DND-41 (cell line): ENCODE measurements around the gene PDE1A.

ENCODE experiments used
- ATAC-seq: fragments of 200-7000 bp; cut with Tn5 transposase; 3 replicates; pipeline ENCODE4 v1.9.1; 2021; ENCODE audit warnings: low read depth; ENCODE audit not compliant: insufficient read depth
- DNase-seq: peaks from one replicate; pipeline ENCODE4 v3.0.0-alpha.2; 2020
- H2AFZ ChIP-seq: 2 replicates; pipeline ENCODE4 v1.6.0; 2012; ENCODE audit warnings: low read depth, low read length
- H3K27ac ChIP-seq: 2 replicates; pipeline ENCODE4 v1.5.1; 2012; ENCODE audit warnings: low read length, inconsistent platforms
- H3K27me3 ChIP-seq: fragments of 200-600 bp; sonication (generic); 2 replicates; pipeline ENCODE4 v1.6.0; 2012; ENCODE audit warnings: low read length, mild to moderate bottlenecking, inconsistent platforms; ENCODE audit not compliant: insufficient read depth, poor library complexity
- H3K36me3 ChIP-seq: 2 replicates; pipeline ENCODE4 v1.5.1; 2012; ENCODE audit warnings: low read length, inconsistent platforms; ENCODE audit not compliant: insufficient read depth
- H3K4me1 ChIP-seq: 2 replicates; pipeline ENCODE4 v1.5.1; 2012; ENCODE audit warnings: mild to moderate bottlenecking, low read length; ENCODE audit not compliant: insufficient read depth
- H3K4me2 ChIP-seq: 2 replicates; pipeline ENCODE4 v1.6.0; 2012; ENCODE audit warnings: mild to moderate bottlenecking, moderate library complexity, low read length, inconsistent platforms; ENCODE audit not compliant: insufficient read depth
- H3K4me3 ChIP-seq, 2 experiments: fragments of 200-600 bp in 1 of 2; shearing (Covaris generic) in 1 of 2; 2 replicates each; pipeline ENCODE4 v1.5.1; 2012 to 2016; ENCODE audit warnings: inconsistent platforms in 2 of 2, low read length in 2 of 2, mild to moderate bottlenecking in 2 of 2, low read depth in 1 of 2, moderate library complexity in 1 of 2
- H3K79me2 ChIP-seq: 2 replicates; pipeline ENCODE4 v1.6.0; 2012; ENCODE audit warnings: low read length, inconsistent platforms; ENCODE audit not compliant: insufficient read depth
- H3K9ac ChIP-seq: 2 replicates; pipeline ENCODE4 v1.6.0; 2012; ENCODE audit warnings: low read depth, mild to moderate bottlenecking, inconsistent platforms, low read length, moderate library complexity
- H3K9me3 ChIP-seq: 2 replicates; pipeline ENCODE4 v1.5.1; 2012; ENCODE audit warnings: low read length, moderate library complexity, mild to moderate bottlenecking, inconsistent platforms; ENCODE audit not compliant: insufficient read depth, severe bottlenecking
- H4K20me1 ChIP-seq: 2 replicates; pipeline ENCODE4 v1.6.0; 2012; ENCODE audit warnings: low read length; ENCODE audit not compliant: insufficient read depth
- EZH2 ChIP-seq: IDR thresholded peaks from 3 replicates; pipeline ENCODE4 v1.6.1; 2012; ENCODE audit warnings: borderline replicate concordance, low read depth, mild to moderate bottlenecking, moderate library complexity, low read length, inconsistent platforms; ENCODE audit not compliant: severe bottlenecking
- TF ChIP-seq, protein P1 (sequence below): IDR thresholded peaks from 2 replicates; pipeline ENCODE4 v1.5.1; 2012; ENCODE audit warnings: borderline replicate concordance, low read length, moderate library complexity, mild to moderate bottlenecking; ENCODE audit not compliant: poor library complexity, severe bottlenecking; ENCODE audit errors: extremely low read depth

Gene PDE1A

DNA sequence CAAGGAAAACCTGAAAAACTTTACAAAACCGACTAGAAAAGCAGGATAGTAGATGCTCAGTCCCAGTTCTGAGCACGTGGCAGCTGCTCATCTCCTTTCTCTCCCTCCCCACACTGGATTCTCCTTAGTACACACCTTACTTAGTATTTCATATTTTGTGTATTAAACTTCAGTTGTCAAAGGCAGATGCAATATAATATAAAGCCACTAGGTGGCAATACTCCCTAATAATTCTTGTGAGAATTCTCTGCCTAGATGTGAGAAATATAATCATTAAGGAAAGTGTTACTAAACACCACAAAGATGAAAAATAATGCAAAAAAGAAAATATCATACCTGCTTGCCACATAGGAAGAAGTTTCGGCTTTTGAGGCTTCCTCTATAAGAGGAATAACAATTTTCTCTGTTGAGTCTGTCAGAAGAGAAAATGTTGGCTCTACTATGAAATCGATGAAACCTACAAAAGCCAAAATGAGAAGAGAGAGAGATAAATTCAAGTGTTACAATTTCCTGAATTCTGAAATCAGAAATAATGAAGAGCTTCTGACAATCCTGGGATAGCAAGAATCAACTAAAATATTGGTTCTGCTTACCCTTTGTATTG, 240.6 kb downstream of the PDE1A start:
- peaks cover 2% of the 10 kb centered on the region for H3K27me3 ChIP-seq
- peaks cover 3% of the 10 kb centered on the region for H3K9me3 ChIP-seq
- no peak overlapping the region for H3K4me3 ChIP-seq
- no peak overlapping the region for H2AFZ ChIP-seq
- TF ChIP-seq, protein P1, sequence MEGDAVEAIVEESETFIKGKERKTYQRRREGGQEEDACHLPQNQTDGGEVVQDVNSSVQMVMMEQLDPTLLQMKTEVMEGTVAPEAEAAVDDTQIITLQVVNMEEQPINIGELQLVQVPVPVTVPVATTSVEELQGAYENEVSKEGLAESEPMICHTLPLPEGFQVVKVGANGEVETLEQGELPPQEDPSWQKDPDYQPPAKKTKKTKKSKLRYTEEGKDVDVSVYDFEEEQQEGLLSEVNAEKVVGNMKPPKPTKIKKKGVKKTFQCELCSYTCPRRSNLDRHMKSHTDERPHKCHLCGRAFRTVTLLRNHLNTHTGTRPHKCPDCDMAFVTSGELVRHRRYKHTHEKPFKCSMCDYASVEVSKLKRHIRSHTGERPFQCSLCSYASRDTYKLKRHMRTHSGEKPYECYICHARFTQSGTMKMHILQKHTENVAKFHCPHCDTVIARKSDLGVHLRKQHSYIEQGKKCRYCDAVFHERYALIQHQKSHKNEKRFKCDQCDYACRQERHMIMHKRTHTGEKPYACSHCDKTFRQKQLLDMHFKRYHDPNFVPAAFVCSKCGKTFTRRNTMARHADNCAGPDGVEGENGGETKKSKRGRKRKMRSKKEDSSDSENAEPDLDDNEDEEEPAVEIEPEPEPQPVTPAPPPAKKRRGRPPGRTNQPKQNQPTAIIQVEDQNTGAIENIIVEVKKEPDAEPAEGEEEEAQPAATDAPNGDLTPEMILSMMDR, result peak; percentile 82
- no peak for TF ChIP-seq EZH2
- no peak overlapping the region for H3K9ac ChIP-seq
- H3K4me2 ChIP-seq, result no peak overlapping the region
- H3K79me2 ChIP-seq, result no peaks in the 10 kb centered on the region
- no peaks in the 10 kb centered on the region for H3K4me1 ChIP-seq
- no peak overlapping the region for H3K27ac ChIP-seq
- H4K20me1 ChIP-seq, result no peaks in the 10 kb centered on the region
- ATAC-seq (peak; percentile 49; the same call in 2 of the 3 replicates), DNase-seq (no peak)
- no peaks in the 10 kb centered on the region for H3K36me3 ChIP-seq

DNA sequence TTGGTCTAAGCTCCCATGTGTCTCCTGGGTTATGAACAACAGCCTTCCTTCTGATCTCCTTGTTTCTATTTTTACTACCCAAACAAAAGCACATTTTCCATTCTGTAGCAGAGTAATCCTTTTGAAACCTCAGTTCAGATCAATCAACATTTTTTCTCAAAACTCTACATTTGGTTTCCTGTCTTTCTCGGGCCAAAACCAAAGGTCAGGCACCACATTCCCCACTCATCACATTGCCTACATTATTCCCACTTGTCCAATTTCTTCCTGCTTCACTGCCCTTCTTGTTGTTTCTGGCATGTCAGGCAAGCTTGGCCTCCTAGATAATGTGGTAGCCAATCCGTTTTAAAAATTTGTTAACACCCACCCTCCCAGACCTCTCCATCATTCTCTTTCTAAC, 244.4 kb downstream of the PDE1A start:
- no peak overlapping the region for H3K27ac ChIP-seq
- ATAC-seq (no peak), DNase-seq (no peak)
- peaks cover 4% of the 10 kb centered on the region for H3K27me3 ChIP-seq
- no peak for TF ChIP-seq EZH2
- TF ChIP-seq, protein P1, result no peak
- no peak overlapping the region for H3K4me2 ChIP-seq
- H3K4me3 ChIP-seq, result no peak overlapping the region
- H3K9me3 ChIP-seq, result peaks cover 3% of the 10 kb centered on the region
- H3K36me3 ChIP-seq, result no peaks in the 10 kb centered on the region
- H3K4me1 ChIP-seq, result no peaks in the 10 kb centered on the region
- H4K20me1 ChIP-seq, result no peaks in the 10 kb centered on the region
- no peak overlapping the region for H2AFZ ChIP-seq
- no peaks in the 10 kb centered on the region for H3K79me2 ChIP-seq
- no peak overlapping the region for H3K9ac ChIP-seq

DNA sequence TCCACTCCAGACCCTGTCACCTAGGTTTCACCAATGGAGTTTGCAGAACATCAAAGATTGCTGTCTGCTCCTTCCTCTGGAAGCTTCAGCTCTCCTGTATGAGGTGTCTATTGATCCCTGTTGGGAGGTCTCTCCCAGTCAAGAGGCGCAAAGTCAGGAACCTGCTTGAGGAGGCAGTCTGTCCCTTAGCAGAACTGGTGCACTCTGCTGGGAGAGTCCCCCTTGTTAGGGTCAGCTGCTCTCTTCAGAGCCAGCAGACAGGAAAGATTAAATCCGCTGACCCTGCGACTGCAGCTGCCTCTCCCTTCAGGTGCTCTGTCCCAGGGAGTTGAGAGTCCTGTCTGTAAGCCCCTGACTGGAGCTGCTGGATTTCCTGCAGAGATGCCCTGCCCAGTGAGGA, 245.5 kb downstream of the PDE1A start:
- Histone ChIP-seq H4K20me1 (no peaks in the 10 kb centered on the region), H3K4me2 (no peak overlapping the region), H3K27me3 (peaks cover 4% of the 10 kb centered on the region), H3K4me1 (no peaks in the 10 kb centered on the region), H3K27ac (no peak overlapping the region), H3K9ac (no peak overlapping the region), H3K79me2 (no peaks in the 10 kb centered on the region), H2AFZ (no peak overlapping the region), H3K4me3 (no peak overlapping the region), H3K9me3 (peaks cover 3% of the 10 kb centered on the region), H3K36me3 (no peaks in the 10 kb centered on the region)
- no peak for ATAC-seq
- no peak for DNase-seq
- no peak for TF ChIP-seq EZH2
- TF ChIP-seq, protein P1, result no peak

DNA sequence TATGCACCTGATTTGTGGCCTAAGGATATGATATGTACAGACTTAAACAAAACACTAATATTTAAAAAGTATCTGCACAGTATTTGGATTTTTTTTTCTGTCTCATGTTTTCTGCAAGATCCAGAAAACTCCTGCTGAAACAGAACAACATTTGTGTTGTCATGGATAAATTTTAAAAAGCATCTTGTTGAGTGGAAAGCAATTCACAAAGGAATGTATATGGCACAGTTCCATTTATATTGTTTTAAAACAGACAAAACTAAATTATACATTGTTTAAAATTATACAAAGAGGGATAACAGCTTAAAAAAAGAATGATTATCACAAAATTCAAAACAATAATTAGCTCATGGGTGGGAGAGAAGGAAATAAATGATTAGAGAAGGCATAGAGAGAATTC, 247.7 kb downstream of the PDE1A start:
- peaks cover 3% of the 10 kb centered on the region for H3K9me3 ChIP-seq
- no peak overlapping the region for H3K9ac ChIP-seq
- H3K27ac ChIP-seq, result no peak overlapping the region
- ATAC-seq (no peak), DNase-seq (no peak)
- no peaks in the 10 kb centered on the region for H3K79me2 ChIP-seq
- no peak overlapping the region for H3K4me3 ChIP-seq
- TF ChIP-seq, protein P1, result no peak
- no peak for TF ChIP-seq EZH2
- no peaks in the 10 kb centered on the region for H3K4me1 ChIP-seq
- H3K4me2 ChIP-seq, result no peak overlapping the region
- no peaks in the 10 kb centered on the region for H3K36me3 ChIP-seq
- peaks cover 4% of the 10 kb centered on the region for H3K27me3 ChIP-seq
- no peaks in the 10 kb centered on the region for H4K20me1 ChIP-seq
- H2AFZ ChIP-seq, result no peak overlapping the region
